ENCODE data around the gene ABCC6.

DNA sequence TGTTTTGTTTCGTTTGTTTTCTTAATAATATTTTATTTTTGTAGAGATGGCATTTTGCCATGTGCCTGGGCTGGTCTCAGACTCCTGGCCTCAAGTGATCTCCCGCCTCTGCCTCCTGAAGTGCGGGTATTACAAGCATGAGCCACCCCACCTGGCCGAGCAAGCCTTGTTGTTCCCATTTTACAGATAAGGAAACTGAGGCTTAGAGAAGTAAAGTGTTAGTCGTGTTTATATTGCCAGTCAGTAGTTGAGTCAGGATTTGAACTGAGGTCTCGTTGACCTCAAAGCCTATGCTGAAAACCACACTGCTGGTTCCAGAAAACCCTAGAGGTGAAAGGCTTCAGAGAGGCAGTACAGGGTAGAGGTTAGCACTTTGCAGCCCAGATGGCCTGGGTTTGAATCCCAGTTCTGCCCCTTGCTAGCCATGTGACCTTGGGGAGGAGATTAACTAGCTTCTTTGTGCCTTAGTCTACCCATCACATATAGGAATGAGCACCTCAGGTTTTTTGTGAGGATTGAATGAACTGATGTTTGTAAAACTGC is 102.0 kb downstream of the ABCC6 start:
- TF ChIP-seq, protein P1, sequence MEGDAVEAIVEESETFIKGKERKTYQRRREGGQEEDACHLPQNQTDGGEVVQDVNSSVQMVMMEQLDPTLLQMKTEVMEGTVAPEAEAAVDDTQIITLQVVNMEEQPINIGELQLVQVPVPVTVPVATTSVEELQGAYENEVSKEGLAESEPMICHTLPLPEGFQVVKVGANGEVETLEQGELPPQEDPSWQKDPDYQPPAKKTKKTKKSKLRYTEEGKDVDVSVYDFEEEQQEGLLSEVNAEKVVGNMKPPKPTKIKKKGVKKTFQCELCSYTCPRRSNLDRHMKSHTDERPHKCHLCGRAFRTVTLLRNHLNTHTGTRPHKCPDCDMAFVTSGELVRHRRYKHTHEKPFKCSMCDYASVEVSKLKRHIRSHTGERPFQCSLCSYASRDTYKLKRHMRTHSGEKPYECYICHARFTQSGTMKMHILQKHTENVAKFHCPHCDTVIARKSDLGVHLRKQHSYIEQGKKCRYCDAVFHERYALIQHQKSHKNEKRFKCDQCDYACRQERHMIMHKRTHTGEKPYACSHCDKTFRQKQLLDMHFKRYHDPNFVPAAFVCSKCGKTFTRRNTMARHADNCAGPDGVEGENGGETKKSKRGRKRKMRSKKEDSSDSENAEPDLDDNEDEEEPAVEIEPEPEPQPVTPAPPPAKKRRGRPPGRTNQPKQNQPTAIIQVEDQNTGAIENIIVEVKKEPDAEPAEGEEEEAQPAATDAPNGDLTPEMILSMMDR (IDR thresholded peaks at IDR 0.05; ENCODE audit: insufficient read depth, low read length): no peak
- TF ChIP-seq POLR2AphosphoS5 (IDR thresholded peaks at IDR 0.05; ENCODE audit: low read depth): no peak
- TF ChIP-seq, protein P2, sequence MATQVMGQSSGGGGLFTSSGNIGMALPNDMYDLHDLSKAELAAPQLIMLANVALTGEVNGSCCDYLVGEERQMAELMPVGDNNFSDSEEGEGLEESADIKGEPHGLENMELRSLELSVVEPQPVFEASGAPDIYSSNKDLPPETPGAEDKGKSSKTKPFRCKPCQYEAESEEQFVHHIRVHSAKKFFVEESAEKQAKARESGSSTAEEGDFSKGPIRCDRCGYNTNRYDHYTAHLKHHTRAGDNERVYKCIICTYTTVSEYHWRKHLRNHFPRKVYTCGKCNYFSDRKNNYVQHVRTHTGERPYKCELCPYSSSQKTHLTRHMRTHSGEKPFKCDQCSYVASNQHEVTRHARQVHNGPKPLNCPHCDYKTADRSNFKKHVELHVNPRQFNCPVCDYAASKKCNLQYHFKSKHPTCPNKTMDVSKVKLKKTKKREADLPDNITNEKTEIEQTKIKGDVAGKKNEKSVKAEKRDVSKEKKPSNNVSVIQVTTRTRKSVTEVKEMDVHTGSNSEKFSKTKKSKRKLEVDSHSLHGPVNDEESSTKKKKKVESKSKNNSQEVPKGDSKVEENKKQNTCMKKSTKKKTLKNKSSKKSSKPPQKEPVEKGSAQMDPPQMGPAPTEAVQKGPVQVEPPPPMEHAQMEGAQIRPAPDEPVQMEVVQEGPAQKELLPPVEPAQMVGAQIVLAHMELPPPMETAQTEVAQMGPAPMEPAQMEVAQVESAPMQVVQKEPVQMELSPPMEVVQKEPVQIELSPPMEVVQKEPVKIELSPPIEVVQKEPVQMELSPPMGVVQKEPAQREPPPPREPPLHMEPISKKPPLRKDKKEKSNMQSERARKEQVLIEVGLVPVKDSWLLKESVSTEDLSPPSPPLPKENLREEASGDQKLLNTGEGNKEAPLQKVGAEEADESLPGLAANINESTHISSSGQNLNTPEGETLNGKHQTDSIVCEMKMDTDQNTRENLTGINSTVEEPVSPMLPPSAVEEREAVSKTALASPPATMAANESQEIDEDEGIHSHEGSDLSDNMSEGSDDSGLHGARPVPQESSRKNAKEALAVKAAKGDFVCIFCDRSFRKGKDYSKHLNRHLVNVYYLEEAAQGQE (IDR thresholded peaks at IDR 0.05; ENCODE audit: insufficient replicate concordance, low read depth): no peak
